ENCODE measurements around the gene KIDINS220.
"Not testable (repeated sequence)": the region's sequence is repeated elsewhere in the genome, so short reads cannot be mapped to it uniquely, and the experiment has no call there.

Gene KIDINS220

DNA sequence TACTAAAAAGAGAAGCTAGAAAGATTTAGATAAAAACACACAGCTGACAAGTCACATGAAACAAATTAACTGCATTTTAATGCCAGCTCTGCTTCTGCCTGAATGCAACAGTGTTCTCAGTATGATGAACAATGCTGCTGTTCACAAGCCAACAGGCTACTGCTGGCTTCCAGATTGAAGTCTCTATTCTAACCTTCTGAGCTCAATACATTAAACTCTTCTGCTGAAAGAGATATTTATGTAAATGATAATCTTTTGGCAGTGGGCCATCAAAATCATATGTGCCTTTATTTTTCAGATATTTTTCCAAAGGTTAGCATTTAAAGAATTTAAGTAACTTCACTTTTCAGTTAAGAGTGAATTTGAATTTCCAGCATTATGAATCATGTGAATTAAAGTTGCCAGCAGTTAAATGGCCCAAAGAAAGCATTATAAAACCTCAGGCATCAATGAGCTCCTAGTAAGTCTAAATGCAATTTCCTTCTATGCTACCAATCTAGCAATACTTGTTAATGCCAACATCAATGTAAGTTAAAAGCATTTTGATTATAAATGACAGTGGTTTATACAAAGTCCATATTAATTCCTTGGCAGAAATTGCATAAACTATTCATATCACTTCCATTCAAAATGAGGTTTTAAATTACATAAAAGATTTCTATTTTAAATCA is 83.2 kb downstream of the KIDINS220 start:
- DNase-seq (ENCODE audit: low read depth): no peak

DNA sequence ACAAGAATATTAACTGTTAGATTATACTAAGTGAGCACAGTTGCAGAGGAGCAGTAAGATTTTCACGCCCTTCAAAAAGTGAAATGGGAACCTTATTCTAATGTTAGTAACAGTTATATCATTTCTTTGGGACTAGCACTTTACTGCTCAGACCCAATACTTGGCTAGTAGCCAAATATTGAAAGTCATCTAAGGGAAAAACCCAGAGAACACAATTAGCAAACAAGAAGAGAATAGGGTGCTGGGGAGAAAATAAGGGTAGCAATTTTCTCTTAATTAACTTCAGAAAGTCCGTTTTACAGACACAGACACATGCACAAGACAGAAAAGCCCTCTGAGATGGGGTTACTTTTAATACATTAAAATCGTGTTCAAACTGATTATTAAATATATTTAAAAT is 83.8 kb downstream of the KIDINS220 start:
- no peak for DNase-seq (ENCODE audit: low read depth)

DNA sequence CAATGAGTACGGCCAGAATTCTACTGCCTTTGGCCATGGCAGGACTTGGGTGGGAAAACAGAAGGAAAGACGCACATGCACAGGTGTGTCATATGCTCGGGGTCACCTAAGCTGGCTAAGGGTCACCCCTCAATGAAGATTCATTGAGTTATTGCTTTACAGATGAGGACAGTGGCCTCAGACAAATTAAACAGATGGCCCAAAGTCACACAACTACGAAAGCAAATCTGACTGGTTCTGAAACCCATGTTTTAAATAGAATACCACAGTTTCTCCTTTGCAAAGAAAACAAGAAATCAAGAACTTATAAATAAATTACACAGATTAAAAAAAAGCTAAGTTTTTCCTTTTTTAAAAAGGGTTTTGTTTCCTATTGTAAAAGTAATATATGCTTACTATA is 85.0 kb downstream of the KIDINS220 start:
- no peak for DNase-seq (ENCODE audit: low read depth)

DNA sequence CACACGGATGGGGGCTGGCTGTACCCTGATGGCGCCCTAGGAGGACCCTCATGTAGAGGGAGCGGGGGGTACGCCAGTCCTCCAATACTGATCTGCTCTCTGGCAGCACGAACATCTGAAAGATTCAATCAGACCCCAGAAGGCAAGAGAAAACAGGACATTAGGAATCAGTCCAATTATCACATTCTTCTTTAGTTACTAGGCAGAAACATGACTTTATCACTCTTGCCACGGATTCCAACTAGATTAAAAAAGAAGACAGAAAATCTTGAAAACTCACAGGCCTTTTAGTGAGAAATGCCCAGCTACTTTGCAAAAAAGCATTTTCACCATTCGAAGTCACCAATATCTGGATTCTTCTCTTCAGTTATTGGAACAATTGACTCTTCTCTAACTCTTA is 87.2 kb downstream of the KIDINS220 start:
- DNase-seq (ENCODE audit: low read depth): no peak

DNA sequence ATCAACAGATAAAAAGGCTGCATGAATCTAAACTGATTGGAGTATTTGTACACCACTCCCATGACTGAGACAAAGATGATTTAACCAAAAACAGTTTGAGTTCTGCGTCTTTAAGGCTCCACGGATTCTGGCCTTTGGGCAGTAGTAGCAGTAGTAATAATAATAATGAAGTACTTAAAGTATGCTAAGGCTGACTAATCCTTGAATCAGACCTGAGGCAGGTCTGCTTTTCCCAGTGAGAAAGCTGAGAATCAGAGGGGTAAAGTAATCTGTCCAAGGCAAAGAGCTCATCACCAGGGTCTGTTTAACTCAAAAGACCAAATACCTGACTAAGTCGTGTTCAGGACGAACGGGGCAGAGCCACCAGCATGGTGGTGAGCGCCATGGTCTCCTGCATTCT is 94.2 kb downstream of the KIDINS220 start:
- DNase-seq (ENCODE audit: low read depth): no peak

DNA sequence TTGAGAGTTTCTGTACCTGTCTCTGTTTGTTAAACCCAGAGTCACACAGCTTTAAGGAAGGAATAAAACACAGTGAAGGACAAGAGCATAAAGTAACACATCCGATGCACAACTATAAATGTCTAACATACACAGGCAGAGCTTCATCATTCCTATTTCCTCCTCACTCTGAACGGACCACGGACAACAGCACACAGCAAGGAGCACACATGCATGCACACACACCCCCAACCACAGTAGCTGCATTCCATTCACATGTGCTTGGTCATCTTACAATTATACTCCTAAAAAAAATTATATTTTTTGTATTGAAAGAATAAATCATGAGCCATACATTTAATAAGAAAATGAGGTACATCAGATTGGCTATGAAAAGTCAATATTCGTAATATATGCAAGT is 97.3 kb downstream of the KIDINS220 start:
- DNase-seq (ENCODE audit: low read depth): no peak

DNA sequence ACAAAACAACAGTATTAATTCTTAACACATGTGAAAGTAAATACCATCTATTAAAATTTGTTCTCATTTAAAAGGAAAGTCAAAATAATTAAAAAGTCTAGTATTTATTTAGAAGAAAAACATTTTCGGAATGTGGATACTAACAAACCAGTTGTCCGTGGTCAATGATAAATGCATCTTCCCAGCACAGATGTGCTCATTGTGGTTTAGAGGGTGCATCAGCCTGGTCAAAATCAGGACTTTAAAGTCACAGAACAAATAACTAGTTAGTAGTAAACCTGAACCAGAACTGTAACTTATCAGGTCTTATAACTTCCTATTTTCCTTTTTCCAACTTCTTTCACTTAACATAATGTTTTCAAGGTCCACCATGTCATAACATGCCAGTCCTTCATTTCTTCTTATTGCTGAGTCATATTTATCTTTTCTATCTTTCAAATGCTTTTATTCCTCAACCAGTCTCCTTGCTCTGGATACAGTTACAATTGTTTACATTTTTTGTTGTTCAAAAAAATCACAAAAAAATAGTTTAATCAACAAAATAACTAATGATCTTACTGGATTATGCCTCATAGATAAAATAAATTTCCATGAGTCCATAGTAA is 99.7 kb downstream of the KIDINS220 start:
- no peak for DNase-seq (ENCODE audit: low read depth)

DNA sequence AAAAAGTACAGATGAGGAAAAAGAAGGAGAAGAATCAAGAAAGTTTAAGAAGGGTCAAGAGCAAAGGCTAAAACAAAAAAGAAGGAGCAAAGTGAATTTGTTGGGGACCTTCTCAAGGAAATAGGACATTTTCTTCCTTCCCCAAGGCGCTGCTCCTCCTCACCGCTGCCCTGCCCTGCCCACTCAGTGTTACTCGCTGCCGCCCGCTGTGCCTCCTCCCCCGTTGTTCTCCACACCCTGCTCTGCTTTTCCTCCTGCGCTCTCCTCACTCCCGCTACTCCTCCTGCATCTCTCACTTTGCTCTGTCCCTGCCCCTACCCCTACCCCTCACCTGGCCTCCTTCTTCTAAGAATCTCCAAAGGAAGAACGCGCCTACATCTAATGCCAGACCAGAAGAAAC is 104.8 kb downstream of the KIDINS220 start:
- no peak for DNase-seq (ENCODE audit: low read depth)

DNA sequence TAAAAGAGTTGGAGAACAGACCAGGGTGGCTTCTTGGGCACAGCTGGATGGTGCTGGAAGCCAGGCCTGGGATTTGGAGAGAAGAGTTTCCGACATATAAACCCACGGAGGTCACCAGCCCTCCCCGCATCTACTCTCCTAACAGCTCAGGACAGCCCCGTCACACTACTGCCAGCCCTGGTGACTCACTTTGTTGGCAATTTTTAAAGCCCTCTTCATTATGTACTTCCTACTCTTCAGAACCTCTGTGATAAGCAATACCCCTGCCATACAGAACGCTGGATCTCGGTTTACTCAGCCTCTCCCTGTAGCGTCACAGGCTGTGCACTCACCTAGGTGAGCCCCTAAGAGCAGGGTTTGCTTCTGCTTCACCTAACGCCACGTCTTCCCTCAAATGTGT is 107.5 kb downstream of the KIDINS220 start:
- no peak for DNase-seq (ENCODE audit: low read depth)

DNA sequence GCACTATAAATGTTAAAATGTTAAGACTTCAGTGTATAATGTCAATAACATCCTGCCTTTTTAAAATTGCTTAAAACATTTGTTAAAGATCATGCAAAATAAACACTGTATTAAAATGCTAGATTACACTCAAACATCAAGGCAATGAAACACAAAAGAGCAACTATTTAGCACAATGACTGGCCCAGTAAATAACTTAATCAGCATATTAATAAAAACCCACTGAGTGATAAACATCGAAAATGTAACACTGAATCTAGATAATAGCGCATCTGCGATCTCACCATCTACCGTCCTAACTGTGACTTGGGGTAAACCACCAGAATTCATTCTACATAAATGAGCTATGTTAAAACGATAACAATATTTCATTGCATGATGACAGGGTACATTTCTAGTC is 108.3 kb downstream of the KIDINS220 start:
- DNase-seq (ENCODE audit: low read depth): not testable (repeated sequence)

DNA sequence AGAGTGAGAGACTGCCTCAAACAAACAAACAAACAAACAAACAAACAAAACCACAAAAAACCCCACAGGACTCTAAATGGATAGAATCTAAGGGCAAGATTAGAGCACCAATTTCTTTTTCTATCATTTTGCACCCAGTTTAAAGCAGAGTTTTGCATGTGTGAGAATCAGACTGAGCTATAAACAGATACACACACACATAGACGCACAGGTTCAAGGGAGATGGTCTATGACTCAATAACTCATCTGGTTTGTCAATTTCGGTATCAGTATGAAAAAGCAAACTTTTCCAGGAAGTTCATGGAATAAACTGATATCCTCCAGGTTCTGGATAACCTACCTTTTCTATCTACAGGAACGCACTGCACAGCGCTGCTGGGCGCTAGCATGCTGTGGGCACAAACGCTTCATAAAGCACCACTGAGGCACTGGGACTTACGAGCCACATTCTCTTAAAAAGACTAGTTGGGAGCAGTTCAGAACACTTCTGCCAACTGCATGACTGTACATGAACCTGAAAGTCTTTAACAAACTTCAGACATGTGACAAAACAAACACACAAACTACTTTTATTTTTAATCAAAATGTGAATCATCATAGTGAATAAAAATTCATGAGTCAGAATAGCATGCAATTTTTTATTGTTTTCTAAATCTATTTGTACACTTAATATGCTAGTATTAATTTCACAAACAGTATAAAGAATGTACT is 109.0 kb downstream of the KIDINS220 start:
- no peak for DNase-seq (ENCODE audit: low read depth)

DNA sequence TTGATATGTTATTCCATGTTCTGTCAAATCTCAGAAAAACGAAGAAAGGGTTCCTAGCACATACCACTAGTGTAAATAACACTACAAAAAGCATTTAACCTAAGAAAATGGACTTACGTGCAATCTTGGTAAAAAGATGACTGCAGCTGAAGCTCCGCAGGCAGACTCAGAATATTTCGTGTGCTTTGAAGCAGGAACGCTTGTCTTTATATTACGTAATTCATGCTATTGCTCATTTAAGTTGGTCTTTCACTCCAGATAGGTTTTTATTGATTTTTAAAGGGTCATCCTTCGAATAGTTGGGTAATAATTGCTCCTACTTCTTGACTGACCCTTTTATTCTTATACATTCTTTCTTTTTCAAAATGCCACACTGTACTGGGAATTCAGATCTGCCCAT is 111.6 kb downstream of the KIDINS220 start:
- no peak for DNase-seq (ENCODE audit: low read depth)

DNA sequence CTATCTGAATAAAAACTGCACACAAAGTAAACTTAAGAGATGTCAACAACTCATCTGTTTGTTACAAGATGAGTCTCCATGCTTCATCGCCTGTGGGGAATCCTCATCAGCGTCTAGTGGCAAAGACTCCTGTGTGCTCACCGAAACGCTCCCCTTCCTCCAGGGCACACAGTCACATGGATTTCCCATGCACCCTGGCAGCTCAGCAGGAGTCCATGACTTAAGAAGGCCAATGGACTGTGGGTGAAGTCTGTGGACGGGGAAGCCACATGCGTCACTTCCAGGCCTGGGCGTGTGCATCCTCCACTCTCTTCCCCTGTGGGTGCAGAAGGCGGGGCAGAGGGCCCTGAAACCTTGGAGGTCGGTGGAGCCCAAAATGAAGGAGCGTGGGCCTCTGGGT is 114.4 kb downstream of the KIDINS220 start:
- no peak for DNase-seq (ENCODE audit: low read depth)

DNA sequence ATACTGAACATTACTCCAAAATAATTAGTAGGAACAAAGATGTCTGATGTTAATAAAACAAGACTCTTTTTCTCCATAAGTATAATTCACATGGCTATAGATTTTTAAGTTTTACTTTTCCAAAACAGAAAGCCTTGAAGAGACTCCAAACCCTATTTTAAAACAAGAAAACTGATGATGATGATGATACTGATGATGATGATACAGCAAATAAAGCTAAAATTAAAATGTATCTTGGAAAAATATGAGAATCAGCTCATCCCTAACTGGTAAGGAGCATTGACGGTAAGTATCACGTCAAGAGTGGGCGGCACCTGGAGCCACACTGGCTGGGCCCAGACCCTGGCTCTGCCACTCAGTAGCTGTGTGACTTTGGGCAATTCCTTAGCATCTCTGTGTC is 116.0 kb downstream of the KIDINS220 start:
- DNase-seq (ENCODE audit: low read depth): no peak

DNA sequence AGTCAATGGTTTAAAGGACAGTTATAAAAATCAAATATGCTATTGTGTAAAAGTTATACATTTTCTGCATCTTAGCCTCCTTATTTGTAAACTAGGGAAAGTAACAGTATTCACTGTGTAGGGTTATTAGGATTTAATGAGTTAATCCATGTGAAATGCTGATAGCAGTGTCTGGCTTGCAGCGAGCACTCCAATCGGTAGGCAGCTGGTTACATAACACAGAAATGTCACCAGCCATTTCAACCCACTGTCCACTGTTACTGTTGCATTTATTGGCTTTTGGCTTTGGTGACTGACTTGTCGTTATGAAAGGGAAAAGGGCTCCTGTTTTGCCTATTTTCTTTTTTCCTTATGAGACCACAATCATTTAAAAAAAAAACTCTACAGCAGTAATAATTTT is 116.7 kb downstream of the KIDINS220 start:
- DNase-seq (ENCODE audit: low read depth): no peak

DNA sequence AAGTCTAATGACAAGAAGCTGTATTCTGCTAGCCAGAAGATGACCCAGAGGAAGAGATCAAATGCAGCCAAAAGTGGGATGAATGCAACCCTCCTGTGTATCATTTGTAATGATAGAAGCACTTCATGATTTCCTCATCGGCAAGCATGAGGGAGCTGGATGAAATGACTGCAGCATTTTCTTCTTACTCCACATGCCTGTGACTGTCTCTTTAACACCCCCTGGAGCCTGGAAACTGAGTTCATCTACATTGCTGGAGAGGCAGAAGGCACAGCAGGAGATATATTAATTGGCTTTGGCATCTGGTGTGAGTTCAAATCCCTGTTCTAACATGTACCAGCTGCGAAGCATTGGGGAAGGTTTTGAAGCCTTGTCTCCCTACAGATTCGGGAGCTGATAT is 117.9 kb downstream of the KIDINS220 start:
- no peak for DNase-seq (ENCODE audit: low read depth)

DNA sequence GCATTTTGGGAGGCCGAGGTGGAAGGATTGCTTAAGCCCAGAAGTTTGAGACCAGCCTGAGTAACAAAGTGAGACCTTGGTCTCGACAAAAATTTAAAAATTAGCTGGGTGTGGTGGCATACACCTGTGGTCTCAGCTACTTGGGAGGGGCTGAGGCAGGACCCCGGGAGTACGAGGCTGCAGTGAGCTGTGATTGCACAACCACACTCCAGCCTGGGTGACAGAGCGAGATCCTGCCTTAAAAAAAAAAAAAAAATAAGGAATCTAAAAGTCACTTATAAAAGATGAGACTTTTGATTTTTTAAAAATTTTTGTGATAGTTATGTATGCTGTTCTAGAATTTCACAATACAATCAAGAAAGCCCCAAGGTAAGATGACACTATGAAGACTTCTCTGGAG is 122.4 kb downstream of the KIDINS220 start:
- DNase-seq (ENCODE audit: low read depth): no peak

DNA sequence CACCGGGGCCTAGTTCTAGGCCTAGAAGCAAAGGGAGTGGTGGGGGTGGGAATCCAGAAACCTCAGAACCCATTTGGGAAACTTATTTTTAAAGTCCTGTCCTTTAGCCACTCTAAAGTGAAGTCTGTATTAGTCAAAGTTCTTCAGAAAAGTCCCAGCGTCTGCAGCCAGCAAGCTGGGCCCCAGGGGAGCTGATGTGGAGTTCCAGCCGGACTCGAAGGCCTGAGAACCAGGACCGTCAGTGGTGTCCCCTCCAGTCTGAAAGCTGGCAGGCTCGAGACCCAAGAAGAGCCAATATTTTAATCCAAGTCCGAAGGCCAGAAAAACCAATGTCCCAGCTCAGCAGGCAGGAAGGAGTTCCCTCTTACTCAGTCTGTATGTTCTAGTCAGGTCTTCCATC is 123.1 kb downstream of the KIDINS220 start:
- no peak for DNase-seq (ENCODE audit: low read depth)

DNA sequence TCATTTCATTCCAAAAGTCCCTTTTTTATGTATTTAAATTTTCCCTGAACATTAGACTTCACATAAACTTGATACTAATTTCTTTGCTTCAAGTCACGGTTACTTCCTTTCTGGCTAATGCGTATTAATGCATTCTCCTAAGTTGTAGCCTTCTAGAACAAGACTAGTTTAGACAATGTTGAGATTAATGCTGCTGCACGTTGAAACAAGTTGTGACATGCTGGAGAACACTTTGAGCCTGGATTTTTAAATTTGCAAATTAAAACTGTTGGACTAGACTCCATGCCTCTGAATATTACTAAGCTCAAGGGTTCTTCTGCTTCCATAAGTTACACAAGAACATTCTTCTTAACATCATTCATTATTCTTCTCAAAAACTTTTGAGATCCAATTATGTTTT is 126.5 kb downstream of the KIDINS220 start:
- DNase-seq (ENCODE audit: low read depth): no peak

DNA sequence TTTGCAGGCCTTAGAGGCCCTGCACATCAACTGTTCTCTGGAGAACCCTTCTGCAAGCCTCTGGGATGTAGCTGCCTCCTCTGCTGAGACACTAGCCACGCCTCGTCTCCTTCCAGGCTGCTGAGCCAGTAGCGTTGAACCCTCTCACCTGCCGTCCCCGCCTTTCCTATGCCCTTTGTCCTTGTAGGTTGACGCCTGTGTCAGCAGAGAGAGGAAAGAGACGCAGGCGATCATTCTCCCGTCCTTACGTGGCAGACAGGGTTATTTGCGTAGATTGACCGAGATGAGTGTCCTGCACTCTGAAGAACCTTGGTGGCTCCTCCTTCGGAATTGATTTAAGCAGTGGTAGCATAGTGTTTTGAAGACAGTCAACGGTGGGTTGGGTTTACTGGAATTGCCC is 127.8 kb downstream of the KIDINS220 start:
- DNase-seq (ENCODE audit: low read depth): no peak

DNA sequence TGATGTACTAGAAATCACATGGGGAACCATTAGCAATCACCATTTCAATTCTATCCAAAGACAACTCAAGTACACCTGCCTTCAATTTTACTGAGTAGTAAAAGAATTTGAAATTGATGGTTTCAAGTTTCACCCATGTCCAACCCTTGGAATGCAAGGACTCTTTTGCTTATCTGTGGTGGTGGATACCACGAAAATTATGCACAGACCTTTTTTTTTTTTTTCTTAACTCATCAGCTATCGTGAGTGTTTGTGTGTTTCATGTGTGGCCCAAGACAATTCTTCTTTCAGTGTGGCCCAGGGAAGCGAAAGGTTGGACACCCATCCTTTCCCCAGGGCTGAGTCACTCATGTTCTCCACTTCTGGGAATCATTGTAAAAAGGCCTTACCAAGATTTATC is 132.5 kb downstream of the KIDINS220 start:
- DNase-seq (ENCODE audit: low read depth): no peak

DNA sequence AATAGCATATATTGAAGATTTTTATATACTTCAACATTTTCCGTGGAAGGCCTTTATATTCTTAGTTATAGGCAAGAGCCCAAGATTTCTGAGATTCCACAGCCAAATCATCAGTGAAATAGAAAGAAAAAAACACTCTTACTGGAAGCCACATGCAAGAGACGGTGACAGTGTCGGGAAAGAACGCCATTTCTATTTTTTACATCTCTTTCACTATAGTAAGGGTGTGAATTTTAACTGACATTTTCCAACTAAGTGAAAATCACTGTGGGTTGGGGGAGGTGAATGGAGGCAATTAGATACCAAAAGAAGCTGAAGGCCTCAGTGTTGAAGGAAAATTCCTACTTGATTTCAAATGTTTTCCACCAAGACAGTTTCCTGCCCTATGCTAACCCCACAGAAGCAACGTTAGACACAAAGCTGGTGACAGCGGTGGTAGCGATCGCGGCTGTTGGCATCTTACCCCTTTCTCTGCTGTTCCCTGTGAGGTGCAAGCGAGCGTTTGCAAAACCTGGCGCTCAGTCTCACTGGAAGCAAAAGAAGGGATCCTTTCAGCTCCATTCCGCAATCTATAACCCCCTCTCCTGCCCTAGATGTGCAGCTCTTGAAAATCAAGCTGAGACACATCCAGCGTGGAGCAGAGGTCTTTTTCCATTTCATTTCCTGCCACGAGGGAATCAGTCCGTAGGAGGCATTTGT is 135.6 kb downstream of the KIDINS220 start:
- no peak for DNase-seq (ENCODE audit: low read depth)

DNA sequence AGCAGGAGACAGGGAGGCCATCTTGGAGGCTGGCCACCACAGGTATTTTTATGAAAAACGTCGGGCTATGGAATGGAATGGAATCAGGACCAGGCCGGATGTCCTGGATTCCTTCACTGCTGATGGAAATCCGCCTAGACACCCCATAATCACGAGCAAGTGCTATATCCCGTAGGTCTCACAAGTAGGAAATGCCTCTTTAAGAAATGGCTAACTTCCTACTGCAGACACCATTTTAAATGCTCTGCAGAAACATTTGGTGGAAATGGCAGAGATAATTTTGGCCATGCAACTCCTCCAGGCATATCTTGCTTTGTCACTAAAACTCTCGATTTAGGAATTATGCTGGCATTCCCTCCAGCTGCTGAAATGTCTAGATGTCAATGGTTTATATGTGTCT is 137.6 kb downstream of the KIDINS220 start:
- DNase-seq (ENCODE audit: low read depth): no peak
